ENCODE data around the gene SYNCRIP.
"Not testable (repeated sequence)": the region's sequence is repeated elsewhere in the genome, so short reads cannot be mapped to it uniquely, and the experiment has no call there.

Gene SYNCRIP

GRCh38 chr6:85637579-85637978 is 5.1 kb downstream of the SYNCRIP start:
- Histone ChIP-seq H3K36me3 (ENCODE audit: control insufficient read depth, insufficient read depth, low read length) (peaks cover 55% of the 10 kb centered on the region), H3K4me1 (ENCODE audit: control insufficient read depth, insufficient read depth, low read length, poor library complexity, severe bottlenecking) (peaks cover 20% of the 10 kb centered on the region)

GRCh38 chr6:85632164-85632942 is 10.3 kb downstream of the SYNCRIP start:
- no peak overlapping the region for H3K27ac ChIP-seq (ENCODE audit: insufficient read depth, low read length, poor library complexity, severe bottlenecking)

More at GRCh38 chr6:85637579-85637978, 5.1 kb downstream of the SYNCRIP start:
- Histone ChIP-seq H3K27me3 (replicated peaks; ENCODE audit: control insufficient read depth, insufficient read depth, low read length, poor library complexity, severe bottlenecking) (no peaks in the 10 kb centered on the region), H3K4me3 (ENCODE audit: insufficient read depth, low read depth, low read length, poor library complexity, severe bottlenecking) (no peak overlapping the region), H3K27ac (ENCODE audit: insufficient read depth, low read length, poor library complexity, severe bottlenecking) (no peak overlapping the region), H3K9me3 (ENCODE audit: control insufficient read depth, low read length) (no peaks in the 10 kb centered on the region)
- no peak for DNase-seq

GRCh38 chr6:85631117-85631516 is 11.6 kb downstream of the SYNCRIP start:
- H3K4me3 ChIP-seq (ENCODE audit: insufficient read depth, low read depth, low read length, poor library complexity, severe bottlenecking); H3K4me1 ChIP-seq (ENCODE audit: control insufficient read depth, insufficient read depth, low read length, poor library complexity, severe bottlenecking); DNase-seq; H3K27ac ChIP-seq (ENCODE audit: insufficient read depth, low read length, poor library complexity, severe bottlenecking); H3K9me3 ChIP-seq (ENCODE audit: control insufficient read depth, low read length); H3K27me3 ChIP-seq (replicated peaks; ENCODE audit: control insufficient read depth, insufficient read depth, low read length, poor library complexity, severe bottlenecking): not testable (repeated sequence)
- H3K36me3 ChIP-seq (ENCODE audit: control insufficient read depth, insufficient read depth, low read length) = peaks cover 52% of the 10 kb centered on the region

More at GRCh38 chr6:85632164-85632942, 10.3 kb downstream of the SYNCRIP start:
- H3K4me1 ChIP-seq (ENCODE audit: control insufficient read depth, insufficient read depth, low read length, poor library complexity, severe bottlenecking) = no peaks in the 10 kb centered on the region
- DNase-seq = no peak
- H3K36me3 ChIP-seq (ENCODE audit: control insufficient read depth, insufficient read depth, low read length) = peaks cover 63% of the 10 kb centered on the region
- no peaks in the 10 kb centered on the region for H3K27me3 ChIP-seq (replicated peaks; ENCODE audit: control insufficient read depth, insufficient read depth, low read length, poor library complexity, severe bottlenecking)
- H3K4me3 ChIP-seq (ENCODE audit: insufficient read depth, low read depth, low read length, poor library complexity, severe bottlenecking) = no peak overlapping the region
- H3K9me3 ChIP-seq (ENCODE audit: control insufficient read depth, low read length) = no peaks in the 10 kb centered on the region

- Histone ChIP-seq H3K4me1 (ENCODE audit: control insufficient read depth, insufficient read depth, low read length, poor library complexity, severe bottlenecking) (peaks cover 2% of the 10 kb centered on the region), H3K27me3 (replicated peaks; ENCODE audit: control insufficient read depth, insufficient read depth, low read length, poor library complexity, severe bottlenecking) (no peaks in the 10 kb centered on the region), H3K9me3 (ENCODE audit: control insufficient read depth, low read length) (no peaks in the 10 kb centered on the region), H3K27ac (ENCODE audit: insufficient read depth, low read length, poor library complexity, severe bottlenecking) (no peak overlapping the region), H3K4me3 (ENCODE audit: insufficient read depth, low read depth, low read length, poor library complexity, severe bottlenecking) (no peak overlapping the region), H3K36me3 (ENCODE audit: control insufficient read depth, insufficient read depth, low read length) (peaks cover 38% of the 10 kb centered on the region)
- no peak for DNase-seq
Measured at GRCh38 chr6:85628353-85628752, 14.3 kb downstream of the SYNCRIP start.

GRCh38 chr6:85620308-85620707 is 22.4 kb downstream of the SYNCRIP start:
- H3K27ac ChIP-seq (ENCODE audit: insufficient read depth, low read length, poor library complexity, severe bottlenecking) = no peak overlapping the region
- no peaks in the 10 kb centered on the region for H3K9me3 ChIP-seq (ENCODE audit: control insufficient read depth, low read length)
- no peaks in the 10 kb centered on the region for H3K27me3 ChIP-seq (replicated peaks; ENCODE audit: control insufficient read depth, insufficient read depth, low read length, poor library complexity, severe bottlenecking)
- peaks cover 71% of the 10 kb centered on the region for H3K36me3 ChIP-seq (ENCODE audit: control insufficient read depth, insufficient read depth, low read length)
- no peak for DNase-seq
- H3K4me3 ChIP-seq (ENCODE audit: insufficient read depth, low read depth, low read length, poor library complexity, severe bottlenecking) = no peak overlapping the region
- no peaks in the 10 kb centered on the region for H3K4me1 ChIP-seq (ENCODE audit: control insufficient read depth, insufficient read depth, low read length, poor library complexity, severe bottlenecking)

DNA sequence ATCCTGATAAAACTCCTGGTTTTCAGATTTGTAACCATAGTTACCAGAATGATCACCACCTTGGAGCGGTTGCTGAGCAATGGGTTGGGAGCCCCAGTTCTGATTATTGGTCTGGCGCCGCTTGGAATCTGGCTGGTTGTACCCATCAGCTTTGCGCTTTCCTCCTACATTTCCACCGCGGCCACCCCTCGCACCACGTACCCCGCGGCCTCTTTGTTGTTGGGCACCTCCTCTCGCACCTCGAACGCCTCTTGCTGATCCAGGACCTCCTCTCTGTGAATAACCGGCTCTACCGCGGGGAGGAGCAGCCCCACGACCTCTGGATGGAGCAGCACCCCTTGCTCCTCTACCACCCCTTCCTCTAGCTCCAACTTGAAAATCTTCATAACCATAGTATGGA is 27.9 kb downstream of the SYNCRIP start:
- H3K36me3 ChIP-seq (ENCODE audit: control insufficient read depth, insufficient read depth, low read length) = peaks cover 82% of the 10 kb centered on the region
- H3K27me3 ChIP-seq (replicated peaks; ENCODE audit: control insufficient read depth, insufficient read depth, low read length, poor library complexity, severe bottlenecking) = no peaks in the 10 kb centered on the region
- no peaks in the 10 kb centered on the region for H3K9me3 ChIP-seq (ENCODE audit: control insufficient read depth, low read length)
- no peak overlapping the region for H3K27ac ChIP-seq (ENCODE audit: insufficient read depth, low read length, poor library complexity, severe bottlenecking)
- no peak overlapping the region for H3K4me3 ChIP-seq (ENCODE audit: insufficient read depth, low read depth, low read length, poor library complexity, severe bottlenecking)
- H3K4me1 ChIP-seq (ENCODE audit: control insufficient read depth, insufficient read depth, low read length, poor library complexity, severe bottlenecking) = no peaks in the 10 kb centered on the region
- no peak for DNase-seq

DNA sequence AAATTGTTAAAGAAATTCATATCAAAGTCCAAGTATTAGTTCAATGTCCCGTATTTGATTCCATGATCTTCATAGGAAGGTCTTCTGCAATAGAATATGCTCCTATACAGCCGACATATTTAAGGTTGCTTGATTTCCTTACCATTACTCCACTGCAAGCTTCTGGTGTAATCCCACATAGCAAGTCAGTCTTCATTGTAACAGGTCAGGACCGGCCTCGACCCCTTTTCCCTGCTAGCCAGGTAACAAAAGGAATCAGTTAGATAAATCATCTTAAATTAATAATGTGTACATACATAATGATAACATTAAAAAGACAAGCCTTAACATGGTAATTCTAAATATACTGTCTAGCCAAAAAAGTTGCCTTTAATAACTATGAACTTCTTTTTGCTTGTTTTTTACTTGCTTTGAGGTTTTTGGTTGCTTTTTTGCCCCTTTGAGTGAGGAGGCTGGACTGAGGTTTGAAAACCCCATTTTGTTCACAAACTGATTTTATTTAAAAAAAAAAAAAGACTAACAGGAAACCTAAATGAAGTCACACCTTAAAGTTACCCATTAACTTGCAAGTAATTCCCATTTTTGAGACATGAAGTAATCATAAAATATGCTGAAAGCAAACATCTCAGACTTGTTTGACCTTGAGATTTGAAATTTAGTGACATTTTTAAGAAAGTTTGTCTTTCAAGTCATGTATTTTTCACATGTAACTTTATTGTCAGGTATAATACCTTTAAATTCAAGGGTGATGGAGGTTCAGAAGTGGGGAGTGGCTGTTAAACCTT is 29.8 kb downstream of the SYNCRIP start:
- no peak overlapping the region for H3K27ac ChIP-seq (ENCODE audit: insufficient read depth, low read length, poor library complexity, severe bottlenecking)
- H3K36me3 ChIP-seq (ENCODE audit: control insufficient read depth, insufficient read depth, low read length) = peaks cover 68% of the 10 kb centered on the region
- H3K4me3 ChIP-seq (ENCODE audit: insufficient read depth, low read depth, low read length, poor library complexity, severe bottlenecking) = no peak overlapping the region
- H3K27me3 ChIP-seq (replicated peaks; ENCODE audit: control insufficient read depth, insufficient read depth, low read length, poor library complexity, severe bottlenecking) = no peaks in the 10 kb centered on the region
- no peaks in the 10 kb centered on the region for H3K9me3 ChIP-seq (ENCODE audit: control insufficient read depth, low read length)
- no peak for DNase-seq
- no peaks in the 10 kb centered on the region for H3K4me1 ChIP-seq (ENCODE audit: control insufficient read depth, insufficient read depth, low read length, poor library complexity, severe bottlenecking)

- Histone ChIP-seq H3K9me3 (ENCODE audit: control insufficient read depth, low read length) (no peaks in the 10 kb centered on the region), H3K27me3 (replicated peaks; ENCODE audit: control insufficient read depth, insufficient read depth, low read length, poor library complexity, severe bottlenecking) (no peaks in the 10 kb centered on the region), H3K4me3 (ENCODE audit: insufficient read depth, low read depth, low read length, poor library complexity, severe bottlenecking) (no peak overlapping the region), H3K4me1 (ENCODE audit: control insufficient read depth, insufficient read depth, low read length, poor library complexity, severe bottlenecking) (no peaks in the 10 kb centered on the region), H3K36me3 (ENCODE audit: control insufficient read depth, insufficient read depth, low read length) (peaks cover 45% of the 10 kb centered on the region), H3K27ac (ENCODE audit: insufficient read depth, low read length, poor library complexity, severe bottlenecking) (no peak overlapping the region)
- DNase-seq = no peak
Measured at GRCh38 chr6:85610182-85610895, 32.3 kb downstream of the SYNCRIP start.

GRCh38 chr6:85602100-85602499 is 40.6 kb downstream of the SYNCRIP start:
- no peaks in the 10 kb centered on the region for H3K9me3 ChIP-seq (ENCODE audit: control insufficient read depth, low read length)
- H3K4me3 ChIP-seq (ENCODE audit: insufficient read depth, low read depth, low read length, poor library complexity, severe bottlenecking) = no peak overlapping the region
- no peaks in the 10 kb centered on the region for H3K36me3 ChIP-seq (ENCODE audit: control insufficient read depth, insufficient read depth, low read length)
- no peaks in the 10 kb centered on the region for H3K4me1 ChIP-seq (ENCODE audit: control insufficient read depth, insufficient read depth, low read length, poor library complexity, severe bottlenecking)
- DNase-seq = no peak
- H3K27me3 ChIP-seq (replicated peaks; ENCODE audit: control insufficient read depth, insufficient read depth, low read length, poor library complexity, severe bottlenecking) = no peaks in the 10 kb centered on the region
- H3K27ac ChIP-seq (ENCODE audit: insufficient read depth, low read length, poor library complexity, severe bottlenecking) = no peak overlapping the region
